Gastrocnemius medialis (tissue), 4 donors: ENCODE measurements around the gene BHMT. TPM values are rescaled to one million over a fixed set of nuclear protein-coding genes. Genes with fewer than 3 reads are reported as not detected.

Experiments
- ATAC-seq, 2 donors: fragments of 150-250 bp; one replicate each; pipeline ENCODE4 v1.9.1; 2016
- DNase-seq, 2 donors: peaks; one replicate each; pipeline ENCODE4 v3.0.0-alpha.2; 2019
- H3K27ac ChIP-seq, 4 donors: fragments of 200-600 bp; sonication (generic); 1 replicate in 1 of 4; 2 replicates in 3 of 4; pipeline ENCODE4 v1.5.1; 2016 to 2018; ENCODE audit warnings: mild to moderate bottlenecking in 2 of 4, moderate library complexity in 1 of 4
- H3K27me3 ChIP-seq, 3 donors: fragments of 200-600 bp; sonication (generic) in 2 of 3; 1 replicate in 1 of 3; 2 replicates in 2 of 3; pipeline versions ENCODE4 v1.5.1 to v1.6.0; 2016 to 2019; ENCODE audit warnings: mild to moderate bottlenecking in 1 of 3, moderate library complexity in 1 of 3
- H3K36me3 ChIP-seq, 2 donors: fragments of 200-600 bp; sonication (generic) in 1 of 2; one replicate each; pipeline ENCODE4 v1.5.1; 2017 to 2018
- H3K4me1 ChIP-seq, 2 donors: fragments of 200-600 bp; sonication (generic) in 1 of 2; one replicate each; pipeline ENCODE4 v1.5.1; 2016 to 2017; ENCODE audit warnings: mild to moderate bottlenecking in 2 of 2
- H3K4me3 ChIP-seq, 4 donors: fragments of 200-600 bp; sonication (generic) in 3 of 4; 1 replicate in 1 of 4; 2 replicates in 3 of 4; pipeline ENCODE4 v1.5.1; 2016 to 2019; ENCODE audit warnings: mild to moderate bottlenecking in 2 of 4
- H3K9me3 ChIP-seq, 3 donors: fragments of 200-600 bp; sonication (generic) in 2 of 3; 1 replicate in 1 of 3; 2 replicates in 2 of 3; pipeline ENCODE4 v1.5.1; 2016 to 2019
- CTCF ChIP-seq, 5 experiments: fragments of 450-650 bp in 3 of 5; fragments of 200-600 bp in 2 of 5; sonication (generic) in 2 of 5; IDR thresholded peaks in 4 of 5; conservative IDR thresholded peaks in 1 of 5; 1 replicate in 4 of 5; 2 replicates in 1 of 5; pipeline ENCODE4 v1.5.1; 2016 to 2019; ENCODE audit warnings: antibody characterized with exemption in 5 of 5, mild to moderate bottlenecking in 3 of 5, moderate library complexity in 3 of 5
- POLR2A ChIP-seq, 2 donors: fragments of 450-650 bp; IDR thresholded peaks; one replicate each; pipeline ENCODE4 v1.6.1; 2017; ENCODE audit warnings: antibody characterized with exemption in 2 of 2, mild to moderate bottlenecking in 2 of 2, moderate library complexity in 2 of 2
- in situ Hi-C, 4 donors: fragments of 200-750 bp; cut with MboI; loops; one replicate each; pipeline versions ENCODE4 v1.15.0 to v1.8.0; 2017; ENCODE audit warnings: low sequenced_read_pairs in 4 of 4
- intact Hi-C: fragments of 100-400 bp; cut with DNase I; formaldehyde crosslinking; loops from one replicate; pipeline ENCODE4 v1.15.1; 2023; ENCODE audit warnings: low total_unique reads
- total RNA-seq, 4 donors: library from RNA; depleted of rRNA; stranded (reverse); fragments of >200 nt; gene quantifications; one replicate each; pipeline versions ENCODE4 v1.1.0 to v1.2.3, GENCODE V29; 2016

BHMT gene
- 1 to 10 TPM in 1 of 4 donors, under 1 TPM in 2, not detected in 1; 0.66 to 1.0 (median 0.91) TPM for total RNA-seq

DNA sequence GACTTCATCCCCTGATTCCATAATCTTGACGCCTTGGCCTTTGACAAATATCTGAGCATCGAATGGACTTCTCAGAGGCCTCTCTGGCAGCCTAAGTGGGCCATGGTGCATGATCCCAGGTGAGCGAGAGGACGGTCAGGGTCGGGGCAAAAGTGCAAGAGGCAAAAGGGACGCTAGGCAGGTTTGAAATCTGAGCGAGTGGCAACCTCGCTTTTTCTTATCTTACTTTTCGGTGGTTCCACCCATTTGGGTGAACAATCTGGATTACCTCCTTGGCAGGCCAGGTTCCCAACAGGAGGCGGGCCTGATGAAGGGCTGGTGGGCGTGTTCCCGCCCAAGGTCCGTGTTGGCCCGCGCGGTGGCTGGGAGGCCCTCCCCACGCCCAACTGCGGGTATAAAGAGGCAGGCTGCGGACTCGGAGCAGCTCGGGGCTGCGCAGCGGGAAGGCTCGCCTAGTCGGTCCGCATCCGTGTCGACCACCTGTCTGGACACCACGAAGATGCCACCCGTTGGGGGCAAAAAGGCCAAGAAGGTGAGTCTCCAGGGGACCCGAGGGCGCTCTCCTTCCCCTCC is at the start of gene BHMT:
Gene BHMT (plus strand): TSS at position 423 of the 573 bp plus-strand sequence. CDS start 77 bp downstream, at position 500.
- intact Hi-C loops = no loop called here
- peaks cover 22 to 36% (median 33%) of the 10 kb centered on the region in 3 donors for H3K27me3 ChIP-seq
- ATAC-seq = no peak

GRCh38 chr5:79062436-79062835 is 49.2 kb upstream of the BHMT start:
- in situ Hi-C loops (no loop called here), intact Hi-C loops (no loop called here)
- TF ChIP-seq POLR2A (IDR thresholded peaks at IDR 0.05) (no peak), CTCF (IDR thresholded peaks at IDR 0.05 in 4 of 5, conservative IDR thresholded peaks at IDR 0.05 in 1 of 5) (no peak)
- Histone ChIP-seq H3K4me3 (no peak overlapping the region), H3K27me3 (no peaks in the 10 kb centered on the region), H3K4me1 (no peaks in the 10 kb centered on the region), H3K9me3 (no peaks in the 10 kb centered on the region), H3K27ac (no peak overlapping the region), H3K36me3 (no peaks in the 10 kb centered on the region)
- DNase-seq (no peak), ATAC-seq (no peak)

More for the DNA sequence above, at the start of gene BHMT:
- H3K27ac ChIP-seq = no peak within 1 kb of the TSS
- DNase-seq = no peak
- no peak within 1 kb of the TSS for H3K4me3 ChIP-seq
- no peaks in the 10 kb centered on the region for H3K4me1 ChIP-seq
- H3K36me3 ChIP-seq = no peaks in the 10 kb centered on the region
- in situ Hi-C loops = no loop called here
- no peaks in the 10 kb centered on the region for H3K9me3 ChIP-seq
- no peak for TF ChIP-seq POLR2A (IDR thresholded peaks at IDR 0.05)
- no peak for TF ChIP-seq CTCF (IDR thresholded peaks at IDR 0.05 in 4 of 5, conservative IDR thresholded peaks at IDR 0.05 in 1 of 5)

DNA sequence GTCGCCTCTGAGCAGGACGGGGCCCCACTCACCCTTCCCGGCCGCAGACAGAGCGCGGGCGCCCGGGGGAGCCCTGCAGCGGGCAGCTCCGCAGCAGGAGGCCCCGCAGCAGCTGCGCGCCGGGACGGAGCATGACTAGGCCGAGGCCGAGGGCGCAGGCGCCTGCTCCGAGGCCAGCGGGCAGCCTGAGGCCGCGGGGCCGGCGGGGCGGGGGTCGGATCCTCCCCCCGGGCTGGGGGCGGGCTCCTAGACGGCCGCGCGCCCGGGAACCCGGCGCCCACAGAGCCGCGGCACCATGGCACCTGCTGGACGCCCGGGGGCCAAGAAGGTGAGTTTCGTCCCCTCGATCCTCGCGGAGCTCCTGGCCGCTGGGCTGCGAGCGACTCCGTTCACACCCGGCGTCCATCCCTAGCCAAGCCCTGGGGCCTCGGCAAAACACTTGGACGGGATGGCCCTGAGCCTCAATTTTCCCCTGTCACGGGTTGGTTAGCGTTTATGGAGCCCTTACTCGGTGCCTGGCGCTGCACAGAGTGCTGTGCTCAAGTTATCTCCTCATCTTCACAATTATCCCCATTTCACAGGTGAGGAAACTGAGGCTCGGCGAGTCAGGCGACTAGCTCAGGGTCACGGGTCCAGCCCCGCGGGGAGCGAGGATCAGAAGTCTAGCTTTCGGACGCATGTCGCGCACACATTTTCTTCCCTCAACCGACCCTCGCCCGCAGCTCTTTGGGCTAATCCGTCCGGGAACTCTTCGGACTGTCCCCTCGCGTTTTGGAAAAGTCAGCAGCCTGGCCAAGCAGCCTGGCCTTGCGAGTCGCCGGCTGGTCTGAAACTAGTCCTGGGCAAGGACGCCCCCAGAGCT is 41.9 kb upstream of the BHMT start, which contains the start of the genes BHMT2 and DMGDH:
Gene BHMT2 (plus strand): TSS at position 280 of the 862 bp plus-strand sequence. CDS start 16 bp downstream, at position 296.
Gene DMGDH (minus strand): TSS at position 187 of the 862 bp plus-strand sequence. CDS start 54 bp downstream, at position 133.
- DNase-seq (no peak), ATAC-seq (peak; percentile 40 to 53)
- Histone ChIP-seq H3K9me3 (no peaks in the 10 kb centered on the region), H3K36me3 (no peaks in the 10 kb centered on the region), H3K27ac (peak within 1 kb of the TSS; percentile 24 to 62 (median 36)), H3K4me1 (no peaks in the 10 kb centered on the region), H3K27me3 (peaks cover 0 to 15% (median 0%) of the 10 kb centered on the region in 3 donors), H3K4me3 (peak within 1 kb of the TSS; percentile 31 to 54 (median 40))
- in situ Hi-C loops = no loop called here
- intact Hi-C loops = no loop called here
- TF ChIP-seq POLR2A (IDR thresholded peaks at IDR 0.05) = no peak
- TF ChIP-seq CTCF (IDR thresholded peaks at IDR 0.05 in 4 of 5, conservative IDR thresholded peaks at IDR 0.05 in 1 of 5) = no peak

- no peak for TF ChIP-seq POLR2A (IDR thresholded peaks at IDR 0.05)
- TF ChIP-seq CTCF (IDR thresholded peaks at IDR 0.05 in 4 of 5, conservative IDR thresholded peaks at IDR 0.05 in 1 of 5) = no peak
- peak; percentile 24 to 41 for ATAC-seq
- no peaks in the 10 kb centered on the region for H3K36me3 ChIP-seq
- intact Hi-C loops = no loop called here
- H3K4me1 ChIP-seq = no peaks in the 10 kb centered on the region
- peaks cover 0 to 15% (median 0%) of the 10 kb centered on the region in 3 donors for H3K27me3 ChIP-seq
- H3K27ac ChIP-seq = peak overlapping the region; percentile 24 to 62 (median 36)
- H3K9me3 ChIP-seq = no peaks in the 10 kb centered on the region
- peak overlapping the region; percentile 31 to 54 (median 40) for H3K4me3 ChIP-seq
- in situ Hi-C loops = no loop called here
- no peak for DNase-seq
These were observed 41.3 kb upstream of the BHMT start for GRCh38 chr5:79070350-79070667.
